WTC11 (cell line): ENCODE results near the gene SLAMF6. TPM values are rescaled to one million over a fixed set of nuclear protein-coding genes. Genes with fewer than 3 reads are reported as not detected.

Experiments
- ATAC-seq: fragments of 200-7000 bp; cut with Tn5 transposase; 2 replicates; pipeline ENCODE4 v1.10.0; 2021; ENCODE audit warnings: mild to moderate bottlenecking, moderate library complexity
- CTCF ChIA-PET: fragments of 300-600 bp; sonication (Branson Sonifier 250); formaldehyde crosslinking; loops from one replicate; lab custom pipeline; 2021; ENCODE audit warnings: antibody characterized with exemption; lab: Charles Lee
- POLR2A ChIA-PET: fragments of 350-600 bp; sonication (Branson Sonifier 250); formaldehyde crosslinking; loops from one replicate; lab custom pipeline; 2021; ENCODE audit warnings: antibody characterized with exemption; lab: Charles Lee
- DNase-seq: peaks from one replicate; pipeline ENCODE4 v3.0.0; 2021; ENCODE audit warnings: low spot score
- H3K27ac Mint-ChIP-seq: 2 replicates; pipeline ENCODE4 v1.8.0; 2021; ENCODE audit warnings: mixed read lengths
- H3K27me3 Mint-ChIP-seq: 2 replicates; pipeline ENCODE4 v1.8.0; 2021; ENCODE audit warnings: low read depth, mild to moderate bottlenecking, moderate library complexity, mixed read lengths
- H3K36me3 Mint-ChIP-seq: 2 replicates; pipeline ENCODE4 v1.8.0; 2021; ENCODE audit warnings: mixed read lengths
- H3K4me1 Mint-ChIP-seq: 2 replicates; pipeline ENCODE4 v1.8.0; 2022; ENCODE audit warnings: mixed read lengths
- H3K4me3 Mint-ChIP-seq: 2 replicates; pipeline ENCODE4 v1.8.0; 2021; ENCODE audit warnings: mild to moderate bottlenecking, moderate library complexity, mixed read lengths
- H3K9me3 Mint-ChIP-seq: 2 replicates; pipeline ENCODE4 v1.8.0; 2021; ENCODE audit warnings: mixed read lengths
- CREB1 ChIP-seq: sonication (generic); formaldehyde crosslinking; IDR thresholded peaks from 2 replicates; pipeline ENCODE4 v1.8.0; 2023; ENCODE audit warnings: mild to moderate bottlenecking, missing genetic modification reagents
- CREM ChIP-seq: sonication (generic); formaldehyde crosslinking; IDR thresholded peaks from 2 replicates; pipeline ENCODE4 v1.8.1; 2022; ENCODE audit warnings: mild to moderate bottlenecking, missing genetic modification reagents, moderate library complexity
- ELF4 ChIP-seq: sonication (generic); formaldehyde crosslinking; IDR thresholded peaks from 2 replicates; pipeline ENCODE4 v1.8.1; 2022; ENCODE audit warnings: low read depth, mild to moderate bottlenecking, moderate library complexity, missing genetic modification reagents
- EMX1 ChIP-seq: fragments of 250-450 bp; sonication (Bioruptor Pico); IDR thresholded peaks from 2 replicates; pipeline ENCODE4 v1.8.0; 2021; ENCODE audit warnings: mild to moderate bottlenecking
- ETV6 ChIP-seq: sonication (generic); formaldehyde crosslinking; IDR thresholded peaks from 2 replicates; pipeline ENCODE4 v1.8.1; 2022; ENCODE audit warnings: mild to moderate bottlenecking, missing genetic modification reagents
- GABPB1 ChIP-seq: sonication (generic); formaldehyde crosslinking; IDR thresholded peaks from 2 replicates; pipeline ENCODE4 v1.8.1; 2023; ENCODE audit warnings: mild to moderate bottlenecking, missing genetic modification reagents
- GTF2I ChIP-seq: fragments of 250-450 bp; sonication (Bioruptor Pico); conservative IDR thresholded peaks from 2 replicates; pipeline ENCODE4 v1.4.0; 2021; ENCODE audit warnings: mild to moderate bottlenecking
- KAT7 ChIP-seq: sonication (generic); formaldehyde crosslinking; IDR thresholded peaks from 2 replicates; pipeline ENCODE4 v1.8.1; 2023; ENCODE audit warnings: missing genetic modification reagents, mild to moderate bottlenecking, borderline replicate concordance
- NR2C2 ChIP-seq: sonication (generic); formaldehyde crosslinking; IDR thresholded peaks from 2 replicates; pipeline ENCODE4 v1.8.0; 2022; ENCODE audit warnings: mild to moderate bottlenecking, missing genetic modification reagents
- SMAD4 ChIP-seq: sonication (generic); formaldehyde crosslinking; IDR thresholded peaks from 2 replicates; pipeline ENCODE4 v1.8.0; 2022; ENCODE audit warnings: mild to moderate bottlenecking, missing genetic modification reagents
- SOX15 ChIP-seq: fragments of 250-450 bp; sonication (Bioruptor Pico); IDR thresholded peaks from 2 replicates; pipeline ENCODE4 v1.9.0; 2021; ENCODE audit warnings: mild to moderate bottlenecking
- SP1 ChIP-seq: sonication (generic); formaldehyde crosslinking; conservative IDR thresholded peaks from 2 replicates; pipeline ENCODE4 v1.8.1; 2022; ENCODE audit warnings: missing genetic modification reagents
- TP53 ChIP-seq: sonication (generic); formaldehyde crosslinking; IDR thresholded peaks from 2 replicates; pipeline ENCODE4 v1.8.1; 2023; ENCODE audit warnings: mild to moderate bottlenecking, missing genetic modification reagents
- ZNF263 ChIP-seq: sonication (generic); formaldehyde crosslinking; IDR thresholded peaks from 2 replicates; pipeline ENCODE4 v1.8.1; 2022; ENCODE audit warnings: low read depth, mild to moderate bottlenecking, moderate library complexity, missing genetic modification reagents
- ZNF317 ChIP-seq: sonication (generic); formaldehyde crosslinking; IDR thresholded peaks from 2 replicates; pipeline ENCODE4 v1.8.1; 2023; ENCODE audit warnings: low read depth, mild to moderate bottlenecking, moderate library complexity, missing genetic modification reagents, borderline replicate concordance
- total RNA-seq: library from RNA; stranded (reverse); gene quantifications from 3 replicates; pipeline ENCODE4 v1.2.3, GENCODE V29; 2021
- TF ChIP-seq, protein P1 (sequence below): sonication (generic); formaldehyde crosslinking; IDR thresholded peaks from 2 replicates; pipeline ENCODE4 v1.8.1; 2022; ENCODE audit warnings: mild to moderate bottlenecking, missing genetic modification reagents, moderate library complexity, borderline replicate concordance
- TF ChIP-seq, protein P2 (sequence below): fragments of 250-450 bp; sonication (Bioruptor Pico); IDR thresholded peaks from 2 replicates; pipeline ENCODE4 v1.9.0; 2021; ENCODE audit warnings: mild to moderate bottlenecking
- TF ChIP-seq, protein P3 (sequence below): fragments of 250-450 bp; sonication (Bioruptor Pico); IDR thresholded peaks from 2 replicates; pipeline ENCODE4 v1.8.0; 2021; ENCODE audit warnings: mild to moderate bottlenecking
- TF ChIP-seq, protein P4 (sequence below): sonication (generic); formaldehyde crosslinking; IDR thresholded peaks from 2 replicates; pipeline ENCODE4 v1.8.1; 2022; ENCODE audit warnings: missing genetic modification reagents, borderline replicate concordance
- TF ChIP-seq, protein P5 (sequence below): sonication (generic); formaldehyde crosslinking; IDR thresholded peaks from 2 replicates; pipeline ENCODE4 v1.8.0; 2022; ENCODE audit warnings: mild to moderate bottlenecking, missing genetic modification reagents
- TF ChIP-seq, protein P6 (sequence below): sonication (generic); formaldehyde crosslinking; IDR thresholded peaks from 2 replicates; pipeline ENCODE4 v1.8.1; 2022; ENCODE audit warnings: low read depth, missing genetic modification reagents, borderline replicate concordance
- TF ChIP-seq, protein P7 (sequence below): sonication (generic); formaldehyde crosslinking; IDR thresholded peaks from 2 replicates; pipeline ENCODE4 v1.8.0; 2023; ENCODE audit warnings: missing genetic modification reagents
- TF ChIP-seq, protein P8 (sequence below): fragments of 250-450 bp; sonication (Bioruptor Pico); IDR thresholded peaks from 2 replicates; pipeline ENCODE4 v2.1.2; 2022; ENCODE audit warnings: mild to moderate bottlenecking, moderate library complexity
- TF ChIP-seq, protein P9 (sequence below): sonication (generic); formaldehyde crosslinking; IDR thresholded peaks from 2 replicates; pipeline ENCODE4 v1.8.0; 2022; ENCODE audit warnings: mild to moderate bottlenecking, missing genetic modification reagents
- TF ChIP-seq, protein P10 (sequence below): sonication (generic); formaldehyde crosslinking; IDR thresholded peaks from 2 replicates; pipeline ENCODE4 v1.8.0; 2022; ENCODE audit warnings: mild to moderate bottlenecking, missing genetic modification reagents

The SLAMF6 gene
- total RNA-seq, 1 experiment from 2014 or later: not detected

DNA sequence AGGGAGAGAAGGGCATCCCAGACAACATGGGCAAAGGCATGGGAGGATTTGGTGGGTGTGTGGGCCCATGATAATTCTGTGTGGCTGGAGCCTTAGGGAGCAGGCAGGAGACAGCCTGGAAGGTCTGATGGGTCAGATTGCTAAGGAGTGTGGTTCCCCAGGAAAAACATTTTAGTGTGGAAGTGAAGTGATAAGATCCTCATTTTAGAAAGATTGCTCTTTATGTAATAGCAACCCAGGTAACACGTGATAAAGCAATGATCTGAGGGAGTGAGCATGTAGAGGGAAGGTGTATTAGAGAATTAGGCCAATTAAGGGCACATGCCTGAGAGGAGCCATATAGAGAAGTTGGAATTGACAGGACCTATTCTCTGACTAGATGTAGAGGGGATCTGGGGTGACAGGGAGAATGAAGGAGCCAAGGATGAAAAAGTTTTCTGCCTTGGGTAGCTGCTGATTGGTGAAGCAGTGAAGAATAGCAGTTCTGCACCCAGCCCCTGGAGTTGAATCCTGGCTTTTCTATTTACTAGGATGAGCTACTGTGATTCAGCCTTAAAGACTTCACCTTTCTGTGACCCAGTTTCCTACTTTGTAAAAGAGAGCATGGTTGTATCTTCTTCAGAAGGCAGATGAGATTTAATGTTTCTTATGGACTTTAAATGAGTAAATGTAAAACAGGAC lies 18.7 kb upstream of the SLAMF6 start:
- DNase-seq (no peak), ATAC-seq (no peak)
- no peaks in the 10 kb centered on the region for H3K4me1 Mint-ChIP-seq
- TF ChIP-seq CREM (CRISPR knock-in tag) (no peak), CREB1 (CRISPR knock-in tag) (no peak), GTF2I (CRISPR knock-in tag) (no peak), EMX1 (CRISPR knock-in tag) (no peak), TP53 (no peak), ZNF317 (CRISPR knock-in tag) (no peak), NR2C2 (no peak)
- TF ChIP-seq, protein P1, sequence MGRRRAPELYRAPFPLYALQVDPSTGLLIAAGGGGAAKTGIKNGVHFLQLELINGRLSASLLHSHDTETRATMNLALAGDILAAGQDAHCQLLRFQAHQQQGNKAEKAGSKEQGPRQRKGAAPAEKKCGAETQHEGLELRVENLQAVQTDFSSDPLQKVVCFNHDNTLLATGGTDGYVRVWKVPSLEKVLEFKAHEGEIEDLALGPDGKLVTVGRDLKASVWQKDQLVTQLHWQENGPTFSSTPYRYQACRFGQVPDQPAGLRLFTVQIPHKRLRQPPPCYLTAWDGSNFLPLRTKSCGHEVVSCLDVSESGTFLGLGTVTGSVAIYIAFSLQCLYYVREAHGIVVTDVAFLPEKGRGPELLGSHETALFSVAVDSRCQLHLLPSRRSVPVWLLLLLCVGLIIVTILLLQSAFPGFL (CRISPR knock-in tag): no peak
- TF ChIP-seq, protein P2, sequence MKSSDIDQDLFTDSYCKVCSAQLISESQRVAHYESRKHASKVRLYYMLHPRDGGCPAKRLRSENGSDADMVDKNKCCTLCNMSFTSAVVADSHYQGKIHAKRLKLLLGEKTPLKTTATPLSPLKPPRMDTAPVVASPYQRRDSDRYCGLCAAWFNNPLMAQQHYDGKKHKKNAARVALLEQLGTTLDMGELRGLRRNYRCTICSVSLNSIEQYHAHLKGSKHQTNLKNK (CRISPR knock-in tag): no peak
- TF ChIP-seq, protein P3, sequence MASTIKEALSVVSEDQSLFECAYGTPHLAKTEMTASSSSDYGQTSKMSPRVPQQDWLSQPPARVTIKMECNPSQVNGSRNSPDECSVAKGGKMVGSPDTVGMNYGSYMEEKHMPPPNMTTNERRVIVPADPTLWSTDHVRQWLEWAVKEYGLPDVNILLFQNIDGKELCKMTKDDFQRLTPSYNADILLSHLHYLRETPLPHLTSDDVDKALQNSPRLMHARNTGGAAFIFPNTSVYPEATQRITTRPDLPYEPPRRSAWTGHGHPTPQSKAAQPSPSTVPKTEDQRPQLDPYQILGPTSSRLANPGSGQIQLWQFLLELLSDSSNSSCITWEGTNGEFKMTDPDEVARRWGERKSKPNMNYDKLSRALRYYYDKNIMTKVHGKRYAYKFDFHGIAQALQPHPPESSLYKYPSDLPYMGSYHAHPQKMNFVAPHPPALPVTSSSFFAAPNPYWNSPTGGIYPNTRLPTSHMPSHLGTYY (CRISPR knock-in tag): no peak
- TF ChIP-seq, protein P4, sequence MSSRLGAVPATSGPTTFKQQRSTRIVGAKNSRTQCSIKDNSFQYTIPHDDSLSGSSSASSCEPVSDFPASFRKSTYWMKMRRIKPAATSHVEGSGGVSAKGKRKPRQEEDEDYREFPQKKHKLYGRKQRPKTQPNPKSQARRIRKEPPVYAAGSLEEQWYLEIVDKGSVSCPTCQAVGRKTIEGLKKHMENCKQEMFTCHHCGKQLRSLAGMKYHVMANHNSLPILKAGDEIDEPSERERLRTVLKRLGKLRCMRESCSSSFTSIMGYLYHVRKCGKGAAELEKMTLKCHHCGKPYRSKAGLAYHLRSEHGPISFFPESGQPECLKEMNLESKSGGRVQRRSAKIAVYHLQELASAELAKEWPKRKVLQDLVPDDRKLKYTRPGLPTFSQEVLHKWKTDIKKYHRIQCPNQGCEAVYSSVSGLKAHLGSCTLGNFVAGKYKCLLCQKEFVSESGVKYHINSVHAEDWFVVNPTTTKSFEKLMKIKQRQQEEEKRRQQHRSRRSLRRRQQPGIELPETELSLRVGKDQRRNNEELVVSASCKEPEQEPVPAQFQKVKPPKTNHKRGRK (CRISPR knock-in tag): no peak
- TF ChIP-seq, protein P5, sequence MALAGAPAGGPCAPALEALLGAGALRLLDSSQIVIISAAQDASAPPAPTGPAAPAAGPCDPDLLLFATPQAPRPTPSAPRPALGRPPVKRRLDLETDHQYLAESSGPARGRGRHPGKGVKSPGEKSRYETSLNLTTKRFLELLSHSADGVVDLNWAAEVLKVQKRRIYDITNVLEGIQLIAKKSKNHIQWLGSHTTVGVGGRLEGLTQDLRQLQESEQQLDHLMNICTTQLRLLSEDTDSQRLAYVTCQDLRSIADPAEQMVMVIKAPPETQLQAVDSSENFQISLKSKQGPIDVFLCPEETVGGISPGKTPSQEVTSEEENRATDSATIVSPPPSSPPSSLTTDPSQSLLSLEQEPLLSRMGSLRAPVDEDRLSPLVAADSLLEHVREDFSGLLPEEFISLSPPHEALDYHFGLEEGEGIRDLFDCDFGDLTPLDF (CRISPR knock-in tag): no peak
- no peak overlapping the region for H3K27ac Mint-ChIP-seq
- ChIA-PET POLR2A (no interaction called here), CTCF (no interaction called here)
- H3K9me3 Mint-ChIP-seq: no peaks in the 10 kb centered on the region
- no peaks in the 10 kb centered on the region for H3K36me3 Mint-ChIP-seq
- H3K4me3 Mint-ChIP-seq: no peak overlapping the region
- H3K27me3 Mint-ChIP-seq: no peaks in the 10 kb centered on the region

DNA sequence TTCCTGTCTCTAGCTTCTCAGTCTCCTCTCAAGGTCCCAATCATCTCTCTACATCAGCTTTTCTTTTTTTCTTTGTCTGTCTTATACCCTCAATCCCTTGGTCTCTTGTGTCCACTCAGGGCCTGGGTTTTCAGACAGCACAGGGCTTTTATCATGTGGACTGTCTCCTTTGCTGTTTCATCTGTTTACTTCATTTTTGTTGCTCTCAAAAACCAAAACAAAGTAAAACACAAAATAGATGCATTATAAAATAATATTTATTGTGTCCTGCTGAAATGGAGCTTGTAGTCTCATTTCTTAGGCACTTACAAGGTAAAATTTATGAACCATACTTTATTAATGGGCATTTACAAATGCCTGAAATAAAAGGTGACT lies 17.8 kb upstream of the SLAMF6 start:
- ATAC-seq: no peak
- no peak overlapping the region for H3K4me3 Mint-ChIP-seq
- no peaks in the 10 kb centered on the region for H3K4me1 Mint-ChIP-seq
- H3K27ac Mint-ChIP-seq: no peak overlapping the region; the same call in 1 of the 2 replicates
- no peak for DNase-seq
- H3K27me3 Mint-ChIP-seq: no peaks in the 10 kb centered on the region
- peaks cover 7% of the 10 kb centered on the region for H3K9me3 Mint-ChIP-seq
- POLR2A ChIA-PET: no interaction called here
- CTCF ChIA-PET: interaction anchor here (0.9 kb wide), 1 partner anchor 10 kb away, joined by 3 read pairs; no protein-coding TSS in a partner anchor
- no peaks in the 10 kb centered on the region for H3K36me3 Mint-ChIP-seq
- TF ChIP-seq SP1 (CRISPR knock-in tag) (no peak), ETV6 (CRISPR knock-in tag) (no peak), SOX15 (no peak), SMAD4 (CRISPR knock-in tag) (no peak), GABPB1 (CRISPR knock-in tag) (no peak), ZNF317 (CRISPR knock-in tag) (no peak), CREM (CRISPR knock-in tag) (no peak), ZNF263 (CRISPR knock-in tag) (no peak), KAT7 (CRISPR knock-in tag) (no peak), ELF4 (CRISPR knock-in tag) (no peak)
- TF ChIP-seq, protein P6, sequence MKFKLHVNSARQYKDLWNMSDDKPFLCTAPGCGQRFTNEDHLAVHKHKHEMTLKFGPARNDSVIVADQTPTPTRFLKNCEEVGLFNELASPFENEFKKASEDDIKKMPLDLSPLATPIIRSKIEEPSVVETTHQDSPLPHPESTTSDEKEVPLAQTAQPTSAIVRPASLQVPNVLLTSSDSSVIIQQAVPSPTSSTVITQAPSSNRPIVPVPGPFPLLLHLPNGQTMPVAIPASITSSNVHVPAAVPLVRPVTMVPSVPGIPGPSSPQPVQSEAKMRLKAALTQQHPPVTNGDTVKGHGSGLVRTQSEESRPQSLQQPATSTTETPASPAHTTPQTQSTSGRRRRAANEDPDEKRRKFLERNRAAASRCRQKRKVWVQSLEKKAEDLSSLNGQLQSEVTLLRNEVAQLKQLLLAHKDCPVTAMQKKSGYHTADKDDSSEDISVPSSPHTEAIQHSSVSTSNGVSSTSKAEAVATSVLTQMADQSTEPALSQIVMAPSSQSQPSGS (CRISPR knock-in tag): no peak
- TF ChIP-seq, protein P7, sequence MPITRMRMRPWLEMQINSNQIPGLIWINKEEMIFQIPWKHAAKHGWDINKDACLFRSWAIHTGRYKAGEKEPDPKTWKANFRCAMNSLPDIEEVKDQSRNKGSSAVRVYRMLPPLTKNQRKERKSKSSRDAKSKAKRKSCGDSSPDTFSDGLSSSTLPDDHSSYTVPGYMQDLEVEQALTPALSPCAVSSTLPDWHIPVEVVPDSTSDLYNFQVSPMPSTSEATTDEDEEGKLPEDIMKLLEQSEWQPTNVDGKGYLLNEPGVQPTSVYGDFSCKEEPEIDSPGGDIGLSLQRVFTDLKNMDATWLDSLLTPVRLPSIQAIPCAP (CRISPR knock-in tag): no peak
- TF ChIP-seq, protein P8, sequence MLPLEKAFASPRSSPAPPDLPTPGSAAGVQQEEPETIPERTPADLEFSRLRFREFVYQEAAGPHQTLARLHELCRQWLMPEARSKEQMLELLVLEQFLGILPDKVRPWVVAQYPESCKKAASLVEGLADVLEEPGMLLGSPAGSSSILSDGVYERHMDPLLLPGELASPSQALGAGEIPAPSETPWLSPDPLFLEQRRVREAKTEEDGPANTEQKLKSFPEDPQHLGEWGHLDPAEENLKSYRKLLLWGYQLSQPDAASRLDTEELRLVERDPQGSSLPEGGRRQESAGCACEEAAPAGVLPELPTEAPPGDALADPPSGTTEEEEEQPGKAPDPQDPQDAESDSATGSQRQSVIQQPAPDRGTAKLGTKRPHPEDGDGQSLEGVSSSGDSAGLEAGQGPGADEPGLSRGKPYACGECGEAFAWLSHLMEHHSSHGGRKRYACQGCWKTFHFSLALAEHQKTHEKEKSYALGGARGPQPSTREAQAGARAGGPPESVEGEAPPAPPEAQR (CRISPR knock-in tag): no peak
- TF ChIP-seq, protein P9, sequence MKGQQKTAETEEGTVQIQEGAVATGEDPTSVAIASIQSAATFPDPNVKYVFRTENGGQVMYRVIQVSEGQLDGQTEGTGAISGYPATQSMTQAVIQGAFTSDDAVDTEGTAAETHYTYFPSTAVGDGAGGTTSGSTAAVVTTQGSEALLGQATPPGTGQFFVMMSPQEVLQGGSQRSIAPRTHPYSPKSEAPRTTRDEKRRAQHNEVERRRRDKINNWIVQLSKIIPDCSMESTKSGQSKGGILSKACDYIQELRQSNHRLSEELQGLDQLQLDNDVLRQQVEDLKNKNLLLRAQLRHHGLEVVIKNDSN (CRISPR knock-in tag): no peak
- TF ChIP-seq, protein P10, sequence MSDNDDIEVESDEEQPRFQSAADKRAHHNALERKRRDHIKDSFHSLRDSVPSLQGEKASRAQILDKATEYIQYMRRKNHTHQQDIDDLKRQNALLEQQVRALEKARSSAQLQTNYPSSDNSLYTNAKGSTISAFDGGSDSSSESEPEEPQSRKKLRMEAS (CRISPR knock-in tag): no peak
